Stimulated activated CD8-positive, alpha-beta memory T cell treated with anti-CD3 and anti-CD28 coated beads, Interleukin-12 subunit alpha, Interleukin-12 subunit beta, amount 100 ng/mL, for 4 hours (primary cell): Measurements from ENCODE around the gene FLRT1.

Experiments used
- DNase-seq: peaks from one replicate; pipeline ENCODE4 v3.0.0-alpha.2; 2020; ENCODE audit warnings: low read depth

Gene FLRT1

DNA sequence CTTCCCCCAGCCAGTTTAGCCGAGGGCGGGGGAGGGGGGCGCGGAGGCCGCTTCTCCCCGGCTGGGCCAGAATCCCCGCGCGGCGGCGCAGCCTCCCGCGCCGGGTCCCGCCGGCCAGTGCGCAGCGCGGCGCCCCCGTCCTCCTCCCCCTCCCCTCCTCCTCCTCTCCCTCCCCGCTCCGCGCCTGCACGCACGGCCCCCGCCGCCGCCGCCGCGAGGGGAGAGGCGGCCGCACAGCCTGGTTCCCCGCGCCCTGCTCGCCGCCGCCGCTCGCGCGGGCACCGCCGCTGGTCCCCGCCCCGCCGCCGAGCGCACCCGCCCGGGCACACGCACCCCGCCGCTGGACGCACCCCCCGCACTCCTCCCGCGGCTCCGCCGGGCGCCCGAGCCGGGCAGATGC, at the start of gene FLRT1:
FLRT1 (plus strand) TSS at position 356 of the 400 bp plus-strand sequence. CDS start 80,337 bp downstream, outside the sequence.
- no peak for DNase-seq

GRCh38 chr11:63986156-63986931, 49.4 kb upstream of the FLRT1 start, which contains the start of gene OTUB1:
OTUB1 (plus strand) TSS chr11:63986438; CDS start chr11:63986457, 19 bp downstream.
- DNase-seq, result peak; percentile 78

DNA sequence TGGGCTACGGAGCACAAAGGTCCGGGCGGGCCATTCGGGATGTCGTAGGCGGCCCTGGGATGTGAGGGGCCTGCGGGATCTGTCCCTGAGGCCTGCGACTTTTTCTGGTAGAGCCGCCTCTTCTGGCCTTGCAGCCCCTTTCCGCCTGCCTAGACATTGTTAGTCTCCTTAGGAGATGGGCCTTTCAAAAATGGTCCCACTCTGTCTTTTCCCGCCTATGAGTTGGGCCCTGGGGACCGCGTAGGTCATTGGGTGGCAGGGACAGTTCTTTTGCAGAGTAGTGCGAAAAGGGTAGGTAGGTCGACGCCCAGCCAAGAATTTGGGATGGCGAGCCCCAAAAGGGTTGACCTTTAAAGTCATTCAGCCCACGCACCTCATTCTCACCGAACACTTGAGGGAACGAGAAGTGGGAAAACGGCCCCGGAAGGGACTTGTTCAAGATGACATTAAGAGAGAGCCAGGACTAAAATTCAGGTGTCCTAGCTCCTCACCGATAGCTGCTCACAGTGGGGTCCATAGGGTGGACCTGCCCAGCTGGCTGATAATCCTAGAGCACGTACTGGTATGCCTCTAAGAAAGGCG, 48.7 kb upstream of the FLRT1 start:
- no peak for DNase-seq

DNA sequence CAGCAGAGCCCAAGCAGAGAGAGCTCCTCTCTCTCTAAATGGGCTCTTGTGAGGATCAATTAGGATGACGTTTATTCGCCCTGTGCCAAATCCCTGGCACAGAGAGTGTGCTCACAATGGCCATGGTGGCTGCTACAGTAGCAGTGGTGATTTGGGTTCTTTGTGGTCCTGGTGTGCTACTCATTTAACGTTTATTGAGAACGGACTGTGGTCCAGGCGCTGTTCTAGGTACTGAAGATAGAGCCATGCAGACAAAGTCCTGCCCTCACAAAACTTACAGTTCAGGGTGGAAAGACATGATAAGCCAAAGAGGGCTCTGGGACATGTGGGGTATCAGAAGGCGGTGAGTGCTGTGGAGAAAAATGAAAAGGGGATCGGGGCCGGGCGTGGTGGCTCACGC, 44.2 kb upstream of the FLRT1 start:
- no peak for DNase-seq

DNA sequence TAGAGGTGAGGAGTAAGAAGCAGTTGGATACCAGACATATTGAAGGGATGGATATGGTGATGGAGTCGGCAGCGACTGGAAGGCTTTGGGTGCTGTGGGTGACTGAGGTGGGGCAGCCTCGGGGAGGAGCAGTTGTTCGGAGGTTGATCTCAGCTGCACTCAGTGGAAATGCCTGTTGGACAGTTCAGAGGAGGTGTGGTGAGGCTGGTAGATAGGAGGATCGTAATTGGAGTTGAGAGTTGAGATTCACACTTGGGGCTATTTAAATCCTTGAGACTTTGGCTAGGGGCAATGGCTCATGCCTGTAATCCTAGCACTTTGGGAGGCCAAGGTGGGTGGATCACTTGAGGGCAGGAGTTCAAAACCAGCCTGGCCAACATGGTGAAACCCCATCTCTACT, 42.6 kb upstream of the FLRT1 start:
- no peak for DNase-seq

DNA sequence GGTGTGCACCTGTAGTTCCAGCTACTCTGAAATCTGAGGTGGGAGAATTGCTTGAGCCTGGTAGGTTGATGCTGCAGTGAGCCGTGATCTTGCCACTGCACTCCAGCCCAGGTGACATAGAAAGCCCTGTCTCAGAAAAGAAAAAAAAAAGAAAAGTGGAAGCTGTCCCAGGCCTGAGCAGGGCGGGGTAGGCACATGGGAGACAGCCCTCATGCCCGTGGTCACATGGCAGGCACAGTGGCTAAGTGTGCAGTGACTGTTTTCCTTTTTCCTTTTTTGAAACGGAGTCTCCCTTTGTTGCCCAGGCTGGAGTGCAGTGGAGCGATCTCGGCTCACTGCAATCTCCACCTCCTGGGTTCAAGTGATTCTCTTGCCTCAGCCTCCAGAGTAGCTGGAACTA, 41.7 kb upstream of the FLRT1 start:
- no peak for DNase-seq

DNA sequence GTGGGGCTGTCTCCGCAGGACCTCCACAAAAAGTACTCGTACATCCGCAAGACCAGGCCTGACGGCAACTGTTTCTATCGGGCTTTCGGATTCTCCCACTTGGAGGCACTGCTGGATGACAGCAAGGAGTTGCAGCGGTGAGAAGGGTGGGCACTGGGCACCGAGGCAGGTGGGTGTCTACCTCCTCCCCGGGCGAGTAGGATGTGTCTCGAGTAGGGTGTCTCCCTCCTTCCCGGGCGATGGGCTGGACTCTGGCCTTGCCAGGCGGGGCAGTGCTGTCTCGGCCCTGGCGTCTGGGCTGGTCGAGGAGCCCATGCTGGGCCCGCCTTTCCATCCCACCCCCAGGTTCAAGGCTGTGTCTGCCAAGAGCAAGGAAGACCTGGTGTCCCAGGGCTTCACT, 39.2 kb upstream of the FLRT1 start:
- no peak for DNase-seq

DNA sequence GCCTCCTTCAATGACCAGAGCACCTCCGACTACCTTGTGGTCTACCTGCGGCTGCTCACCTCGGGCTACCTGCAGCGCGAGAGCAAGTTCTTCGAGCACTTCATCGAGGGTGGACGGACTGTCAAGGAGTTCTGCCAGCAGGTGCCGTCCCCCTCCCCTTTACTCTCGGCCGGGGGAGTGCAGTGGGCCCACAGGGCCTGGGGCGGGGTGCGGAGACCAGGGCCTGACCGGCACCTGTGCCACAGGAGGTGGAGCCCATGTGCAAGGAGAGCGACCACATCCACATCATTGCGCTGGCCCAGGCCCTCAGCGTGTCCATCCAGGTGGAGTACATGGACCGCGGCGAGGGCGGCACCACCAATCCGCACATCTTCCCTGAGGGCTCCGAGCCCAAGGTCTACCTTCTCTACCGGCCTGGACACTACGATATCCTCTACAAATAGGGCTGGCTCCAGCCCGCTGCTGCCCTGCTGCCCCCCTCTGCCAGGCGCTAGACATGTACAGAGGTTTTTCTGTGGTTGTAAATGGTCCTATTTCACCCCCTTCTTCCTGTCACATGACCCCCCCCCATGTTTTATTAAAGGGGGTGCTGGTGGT, 38.5 kb upstream of the FLRT1 start:
- no peak for DNase-seq

DNA sequence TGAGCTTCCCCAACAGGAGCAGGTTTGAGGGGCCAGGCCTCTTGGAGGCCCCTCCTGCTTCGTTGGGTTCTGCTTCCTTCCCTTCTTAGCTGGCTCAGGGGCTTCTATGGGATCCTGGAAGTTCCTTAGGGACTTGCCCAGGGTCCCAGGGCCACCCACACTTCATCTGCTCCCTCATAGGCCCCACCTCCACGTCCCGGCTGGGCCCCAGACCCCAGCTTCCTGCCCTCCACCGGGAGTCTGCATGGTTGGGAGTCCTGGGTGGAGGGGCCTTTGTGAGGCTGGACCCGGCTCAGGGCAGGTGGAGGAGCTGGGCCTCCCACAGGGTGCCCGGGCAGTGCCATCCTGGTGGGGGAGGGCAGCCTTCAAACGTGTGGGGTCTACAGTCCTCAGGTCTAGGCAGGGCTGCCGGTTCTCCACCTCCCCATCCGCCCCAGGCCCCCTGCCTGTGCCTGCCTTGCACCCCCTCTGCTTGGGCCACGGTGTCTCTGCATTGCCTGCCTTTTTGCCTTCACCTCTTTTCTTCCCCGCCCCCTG, 37.9 kb upstream of the FLRT1 start:
- no peak for DNase-seq

DNA sequence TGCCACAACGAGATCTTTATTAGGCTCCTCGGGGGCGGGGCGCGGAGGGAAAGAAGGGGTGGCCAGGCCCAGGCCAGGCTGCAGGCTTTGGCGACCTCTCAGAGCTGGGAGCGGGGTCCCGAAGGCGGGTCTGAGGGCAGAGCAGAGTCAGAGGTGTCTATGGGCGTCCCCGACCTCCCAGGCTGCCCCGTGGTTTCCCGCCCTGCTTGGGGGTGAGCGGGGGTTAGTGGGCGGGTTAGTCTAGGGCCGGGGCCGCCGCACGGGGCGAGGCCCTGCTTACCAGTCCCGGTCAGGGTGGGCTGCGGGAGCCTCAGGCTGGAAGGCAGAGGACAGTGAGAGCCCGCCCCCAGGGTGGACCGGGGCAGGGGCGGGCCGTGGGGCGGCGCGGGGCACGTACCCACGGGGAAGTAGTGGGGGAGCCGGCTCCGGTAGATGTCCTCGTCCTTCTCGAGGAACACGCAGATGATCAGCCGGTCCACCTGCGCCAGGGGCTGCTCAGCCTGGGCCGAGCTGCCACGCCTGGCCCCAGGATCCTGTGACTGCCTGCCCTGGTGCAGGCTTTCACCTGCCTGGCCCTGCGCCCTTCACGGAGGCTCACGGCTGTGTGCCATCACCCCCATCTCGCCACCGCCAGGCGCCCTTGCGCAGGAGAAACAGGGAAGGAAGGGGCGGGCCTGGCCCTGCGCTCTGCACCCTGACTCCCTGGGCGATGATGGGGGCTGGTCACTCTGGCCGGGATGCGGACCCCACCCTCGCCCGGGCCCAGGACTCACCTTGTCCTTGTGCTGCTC, 37.0 kb upstream of the FLRT1 start:
- DNase-seq, result no peak

DNA sequence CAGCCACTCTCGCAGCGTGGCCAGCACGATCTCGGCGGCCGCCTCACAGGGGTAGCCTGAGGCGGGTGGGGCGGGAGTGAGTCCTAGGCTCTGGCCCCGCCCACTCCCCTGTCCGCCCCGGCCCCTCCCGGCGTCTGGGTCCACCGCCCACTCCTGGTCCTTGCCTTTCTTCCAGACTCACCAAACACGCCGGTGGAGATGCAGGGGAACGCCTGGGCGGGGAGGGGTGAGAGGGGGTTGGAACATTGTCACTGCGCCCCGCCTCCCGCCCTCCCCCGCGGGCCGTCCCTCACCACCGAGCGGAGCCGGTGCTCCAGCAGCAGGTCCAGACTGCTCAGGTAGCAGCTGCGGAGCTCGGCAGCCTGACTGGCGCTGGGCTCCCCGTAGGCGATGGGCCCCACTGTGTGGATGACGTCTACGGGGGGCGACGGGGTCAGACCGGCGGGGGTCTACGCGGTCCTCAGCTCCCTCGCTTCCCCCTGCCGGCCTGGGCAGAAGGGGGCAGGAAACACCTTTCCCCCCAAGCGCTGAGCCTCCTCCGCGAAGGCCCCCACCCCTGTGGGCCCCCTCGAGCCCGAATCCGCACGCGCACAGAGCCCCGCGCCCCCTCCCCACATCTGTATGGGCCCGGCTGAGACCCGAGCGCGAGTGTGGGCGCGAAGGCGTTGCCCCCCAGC, 36.2 kb upstream of the FLRT1 start:
- peak; percentile 52 for DNase-seq

DNA sequence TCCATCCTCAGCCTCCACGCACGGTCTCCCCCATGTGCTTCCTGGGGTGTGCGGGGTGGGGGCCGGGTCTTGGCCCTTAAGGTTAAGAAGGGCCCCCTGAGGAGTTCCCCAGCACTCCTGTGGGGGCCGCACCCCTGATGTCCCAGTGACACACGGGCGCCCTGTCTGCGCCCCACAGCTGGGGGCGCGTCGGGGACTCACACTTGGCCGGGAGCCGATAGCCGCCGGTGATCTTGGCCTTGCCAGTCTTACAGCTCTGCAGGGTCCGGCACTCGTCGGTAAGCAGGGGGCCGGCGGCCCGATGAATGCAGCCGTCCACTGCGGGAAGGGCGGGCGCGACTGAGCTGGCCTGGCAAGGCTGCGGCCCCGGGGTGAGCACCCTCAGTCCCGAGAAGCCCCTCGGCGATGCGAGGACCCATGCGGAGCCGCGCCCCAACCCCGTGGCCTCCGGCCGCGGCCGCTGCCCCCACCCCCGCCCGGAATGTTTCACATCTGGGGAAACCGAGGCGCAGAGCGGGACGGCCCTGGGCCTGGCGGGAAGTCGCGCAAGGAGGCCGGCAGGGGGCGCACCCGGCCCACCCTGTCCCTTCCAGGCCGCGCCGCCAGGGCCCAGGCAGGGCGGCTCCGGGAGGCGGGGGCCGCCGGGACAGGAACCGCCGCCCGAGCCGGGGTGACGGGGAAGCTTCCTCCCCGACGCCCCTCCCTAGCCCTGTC, 35.5 kb upstream of the FLRT1 start:
- DNase-seq, result peak; percentile 59

DNA sequence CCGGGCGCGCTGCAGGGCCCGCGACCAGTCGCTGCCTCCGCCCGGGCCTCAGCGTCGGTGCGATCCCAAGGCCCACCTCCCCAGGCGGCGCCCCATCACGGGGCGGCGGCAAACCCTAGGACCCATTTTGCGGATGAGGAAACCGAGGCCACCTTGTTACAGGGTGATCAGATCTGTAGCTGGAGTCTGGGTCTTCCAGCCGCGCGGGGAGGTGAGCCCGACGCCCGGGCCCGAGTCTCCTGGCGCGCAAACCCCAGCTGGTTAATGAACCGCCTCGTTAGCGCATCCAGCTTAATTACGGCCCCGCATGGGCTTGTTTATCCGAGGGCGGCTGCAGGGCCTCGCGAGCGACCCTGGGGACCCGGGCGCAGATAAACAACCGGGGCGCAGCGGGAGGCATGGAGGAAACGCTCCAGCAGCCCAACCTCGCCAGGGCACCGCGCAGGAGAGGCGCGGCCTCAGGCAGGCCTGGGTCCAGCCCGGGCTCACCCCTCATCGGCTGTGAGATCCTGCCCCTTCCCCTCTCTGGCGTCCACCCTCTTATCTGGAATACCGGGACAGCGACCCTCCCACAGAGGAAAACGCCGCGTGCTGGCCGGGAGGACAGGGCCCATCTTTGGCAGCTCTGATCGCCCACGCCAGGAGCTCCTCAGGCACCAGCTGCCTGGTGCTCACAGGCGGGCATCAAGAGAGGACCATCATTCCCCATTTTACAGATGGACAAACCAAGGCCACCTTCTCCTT, 34.8 kb upstream of the FLRT1 start:
- no peak for DNase-seq

DNA sequence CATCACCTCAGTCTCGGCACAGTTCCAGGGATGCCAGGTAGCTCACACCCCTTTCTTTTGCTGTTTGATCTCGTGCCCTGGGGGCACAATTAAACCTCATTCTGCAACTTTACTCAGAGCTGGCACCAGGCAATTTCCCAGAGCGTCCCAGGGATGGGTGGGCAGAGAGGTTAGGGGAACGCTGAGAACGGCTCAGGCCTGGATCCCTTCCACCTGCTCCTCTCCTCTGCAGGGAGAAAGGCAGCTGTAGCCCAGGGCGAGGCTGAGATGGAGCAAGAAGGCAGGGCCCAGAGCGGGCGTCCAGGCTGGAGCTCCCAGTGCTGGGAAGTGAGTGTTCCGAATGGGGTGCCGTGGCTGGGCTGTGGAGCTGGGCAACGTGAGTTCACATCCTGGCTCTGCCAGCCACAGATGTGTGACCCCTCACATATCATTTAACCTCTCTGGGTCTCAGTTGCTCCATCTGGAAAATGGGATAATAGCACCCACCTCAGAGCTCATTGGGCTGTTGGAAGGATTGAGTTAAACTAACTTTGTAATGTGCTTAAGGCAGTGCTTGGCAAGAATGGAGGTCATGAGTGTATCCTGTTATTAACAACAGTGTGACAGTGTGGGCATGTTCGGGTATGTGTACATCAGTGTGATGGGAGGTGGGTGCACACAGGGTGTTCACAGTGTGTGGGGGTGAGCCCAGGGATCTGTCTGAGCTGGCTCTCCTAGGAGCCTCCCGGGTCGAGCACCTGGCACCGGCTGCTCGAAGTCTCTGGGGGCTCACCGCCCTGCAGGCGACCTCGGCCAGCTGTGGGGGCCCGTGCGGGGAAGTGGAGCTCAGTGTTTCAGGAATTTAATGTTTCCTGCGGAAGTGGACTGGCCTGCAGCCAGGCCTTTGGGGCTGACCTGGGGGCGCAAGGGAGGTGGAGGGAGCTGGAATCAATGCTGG, 34.0 kb upstream of the FLRT1 start:
- DNase-seq, result no peak

DNA sequence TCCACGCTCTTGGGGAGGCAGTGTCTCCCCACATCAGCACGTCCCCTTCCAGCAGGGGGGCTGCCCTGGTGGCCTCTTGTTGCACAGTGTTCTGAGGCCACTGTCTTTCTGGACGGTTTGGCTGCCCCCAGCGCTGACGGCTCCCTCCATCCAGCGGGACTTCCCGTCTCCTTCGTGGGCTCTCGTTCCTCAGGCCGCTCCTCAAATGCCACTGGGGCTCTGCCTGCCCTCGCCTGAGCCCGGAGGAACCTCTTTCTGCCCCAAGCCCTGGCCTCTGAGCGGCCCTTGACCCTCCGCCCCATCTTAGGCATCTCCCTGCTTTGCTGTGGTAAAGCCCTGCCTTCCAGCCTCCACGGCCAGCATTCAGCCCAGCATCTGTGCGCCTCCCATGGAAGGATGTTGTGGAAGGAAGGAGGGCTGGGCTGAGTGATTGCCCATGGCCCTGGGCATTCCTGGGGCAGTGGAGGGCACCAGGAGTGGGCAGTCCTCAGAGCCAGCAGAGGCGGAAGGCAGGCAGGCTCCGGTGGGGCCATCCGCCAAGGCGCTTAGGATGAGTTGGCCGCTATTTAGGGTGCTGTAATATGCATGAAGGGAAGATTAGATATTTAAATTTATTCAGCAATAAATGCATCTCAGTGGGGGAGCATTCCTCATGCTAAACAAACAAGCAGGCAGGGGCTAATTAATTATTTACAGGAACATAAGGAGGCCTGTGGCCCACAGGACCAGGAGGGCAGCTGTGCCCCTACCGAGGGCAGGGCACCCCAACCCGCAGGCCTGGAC, 31.7 kb upstream of the FLRT1 start:
- DNase-seq, result no peak

DNA sequence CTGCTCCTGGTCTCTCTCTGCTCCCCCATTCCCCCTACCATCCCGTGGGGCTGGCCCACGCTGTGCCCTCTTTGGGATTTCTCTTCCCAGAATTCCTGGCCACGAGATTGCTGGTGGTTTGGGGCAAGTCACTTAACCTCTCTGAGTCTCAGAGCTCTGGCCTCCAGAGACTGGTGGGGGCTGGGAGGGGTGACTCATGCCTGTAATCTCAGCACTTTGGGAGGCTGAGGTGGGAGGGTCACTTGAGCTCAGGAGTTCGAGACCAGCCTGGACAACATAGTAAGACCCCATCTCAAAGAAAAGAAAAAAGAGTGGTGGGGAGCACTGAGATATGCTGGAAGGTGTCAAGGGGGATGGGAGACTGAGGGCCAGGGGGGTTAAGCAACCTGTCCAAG, 31.1 kb upstream of the FLRT1 start:
- DNase-seq, result no peak

DNA sequence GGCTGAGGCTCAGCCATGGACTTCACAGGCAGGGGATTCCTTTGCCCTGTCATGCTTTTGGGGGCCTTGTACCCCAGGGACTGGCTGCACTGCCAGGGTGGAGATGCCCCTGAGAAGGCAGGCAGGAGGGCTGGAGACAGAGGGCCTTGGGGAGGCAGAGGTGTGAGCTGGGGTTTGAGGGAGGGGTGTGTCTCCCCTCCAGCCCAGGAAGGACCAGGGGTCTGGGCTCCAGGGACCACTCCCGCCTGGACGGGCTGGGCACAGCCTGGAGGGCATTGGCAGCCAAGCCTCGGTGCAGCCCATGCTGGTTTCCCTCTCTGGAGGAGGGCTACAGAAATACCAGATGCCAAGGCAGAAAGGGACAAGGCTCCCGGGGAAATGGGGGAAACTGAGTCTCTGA, 30.0 kb upstream of the FLRT1 start:
- no peak for DNase-seq

- DNase-seq, result no peak
These were observed 29.3 kb upstream of the FLRT1 start for GRCh38 chr11:64006398-64006797.
